Gastrocnemius medialis (tissue), 4 donors: Measurements from ENCODE around the gene PLAAT4.

Experiments
- CTCF ChIP-seq, 5 experiments: fragments of 450-650 bp in 3 of 5; fragments of 200-600 bp in 2 of 5; sonication (generic) in 2 of 5; IDR thresholded peaks in 4 of 5; conservative IDR thresholded peaks in 1 of 5; 1 replicate in 4 of 5; 2 replicates in 1 of 5; pipeline ENCODE4 v1.5.1; 2016 to 2019; ENCODE audit warnings: antibody characterized with exemption in 5 of 5, mild to moderate bottlenecking in 3 of 5, moderate library complexity in 3 of 5
- POLR2A ChIP-seq, 2 donors: fragments of 450-650 bp; IDR thresholded peaks; one replicate each; pipeline ENCODE4 v1.6.1; 2017; ENCODE audit warnings: antibody characterized with exemption in 2 of 2, mild to moderate bottlenecking in 2 of 2, moderate library complexity in 2 of 2

DNA sequence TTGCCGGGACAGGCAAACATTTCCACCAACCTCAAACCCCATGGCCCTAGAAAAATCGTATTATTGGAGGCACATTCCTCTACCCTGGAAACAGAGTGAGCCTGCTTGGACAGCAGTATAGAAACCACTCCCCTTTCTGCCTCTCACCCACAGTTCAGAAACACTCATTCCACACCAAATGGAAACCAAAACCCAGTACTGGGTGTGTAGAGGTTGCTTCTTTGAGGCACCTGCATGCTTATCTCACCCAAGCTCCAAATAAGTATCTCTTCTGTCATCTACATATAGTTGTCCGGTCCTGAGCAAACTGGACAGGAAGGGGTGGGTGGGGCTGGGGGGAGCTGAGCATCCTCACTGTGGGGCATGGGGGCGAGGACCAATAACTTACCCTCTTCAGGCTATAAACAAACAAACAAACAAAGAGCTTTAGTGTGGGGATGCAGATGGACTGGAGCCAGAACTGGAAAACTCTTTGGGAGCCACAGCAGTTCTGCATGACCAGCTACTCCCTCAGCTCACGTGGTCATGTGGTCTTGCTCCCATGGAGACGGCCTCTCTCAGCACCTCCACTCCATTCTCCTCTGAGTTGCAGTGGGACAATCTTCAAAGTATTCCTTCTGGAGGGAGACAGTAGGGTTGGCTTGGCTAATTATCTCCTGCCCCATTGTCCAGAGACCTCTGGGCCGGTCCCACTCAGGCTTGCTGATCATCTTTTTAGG, 27.6 kb downstream of the PLAAT4 start:
- TF ChIP-seq CTCF (IDR thresholded peaks at IDR 0.05 in 4 of 5, conservative IDR thresholded peaks at IDR 0.05 in 1 of 5): no peak
- TF ChIP-seq POLR2A (IDR thresholded peaks at IDR 0.05): no peak
